ENCODE measurements around the gene PPP1R12C. TPM values are rescaled to one million over a fixed set of nuclear protein-coding genes. Genes with fewer than 3 reads are reported as not detected.

The PPP1R12C gene
- total RNA-seq, 6 experiments from 2014 or later = 35.6 to 48.1 (median 41.7) TPM

- H3K4me3 ChIP-seq = no peak overlapping the region
- WGBS (ENCODE audit: insufficient coverage, low coverage, low lambda C conversion rate, missing lambda C conversion rate) = 94% methylated on average over 3 of the region's 15 CpGs
- H3K36me3 ChIP-seq = peaks cover 6 to 48% (median 26%) of the 10 kb centered on the region in 4 donors
- no peaks in the 10 kb centered on the region for H3K27me3 ChIP-seq
- TF ChIP-seq POLR2A (IDR thresholded peaks at IDR 0.05) (no peak), CTCF (IDR thresholded peaks at IDR 0.05) (no peak)
- no peaks in the 10 kb centered on the region for H3K4me1 ChIP-seq
- no peak overlapping the region for H3K27ac ChIP-seq
- intact Hi-C loops (cut with DNase I) = no loop called here
- ATAC-seq (no peak), DNase-seq (no peak)
- no peaks in the 10 kb centered on the region for H3K9me3 ChIP-seq
Measured at GRCh38 chr19:55048446-55048845, 69.0 kb downstream of the PPP1R12C start.

GRCh38 chr19:55047951-55048350, 69.5 kb downstream of the PPP1R12C start:
- peaks cover 6 to 48% (median 24%) of the 10 kb centered on the region in 4 donors for H3K36me3 ChIP-seq
- DNase-seq (no peak), ATAC-seq (no peak)
- 98% methylated on average over 9 of the region's 12 CpGs for WGBS (ENCODE audit: insufficient coverage, low coverage, low lambda C conversion rate, missing lambda C conversion rate)
- intact Hi-C loops (cut with DNase I) = no loop called here
- no peak overlapping the region for H3K27ac ChIP-seq
- no peak overlapping the region for H3K4me3 ChIP-seq
- H3K9me3 ChIP-seq = no peaks in the 10 kb centered on the region
- no peaks in the 10 kb centered on the region for H3K27me3 ChIP-seq
- H3K4me1 ChIP-seq = no peaks in the 10 kb centered on the region
- TF ChIP-seq CTCF (IDR thresholded peaks at IDR 0.05) (no peak), POLR2A (IDR thresholded peaks at IDR 0.05) (no peak)

GRCh38 chr19:55046975-55047622, 70.3 kb downstream of the PPP1R12C start:
- intact Hi-C loops (cut with DNase I) = no loop called here
- TF ChIP-seq POLR2A (IDR thresholded peaks at IDR 0.05) (no peak), CTCF (IDR thresholded peaks at IDR 0.05) (no peak)
- no peaks in the 10 kb centered on the region for H3K4me1 ChIP-seq
- WGBS (ENCODE audit: insufficient coverage, low coverage, low lambda C conversion rate, missing lambda C conversion rate) = 83% methylated on average over 9 of the region's 17 CpGs
- no peaks in the 10 kb centered on the region for H3K27me3 ChIP-seq
- peaks cover 6 to 48% (median 25%) of the 10 kb centered on the region in 4 donors for H3K36me3 ChIP-seq
- no peak overlapping the region for H3K27ac ChIP-seq
- ATAC-seq (no peak), DNase-seq (no peak)
- no peaks in the 10 kb centered on the region for H3K9me3 ChIP-seq
- no peak overlapping the region for H3K4me3 ChIP-seq

GRCh38 chr19:55044771-55045716, 72.4 kb downstream of the PPP1R12C start:
- no peak for ATAC-seq
- peaks cover 6 to 48% (median 25%) of the 10 kb centered on the region in 4 donors for H3K36me3 ChIP-seq
- TF ChIP-seq POLR2A (IDR thresholded peaks at IDR 0.05) (no peak), CTCF (IDR thresholded peaks at IDR 0.05) (no peak)
- no peaks in the 10 kb centered on the region for H3K27me3 ChIP-seq
- no peak overlapping the region for H3K27ac ChIP-seq
- WGBS (ENCODE audit: insufficient coverage, low coverage, low lambda C conversion rate, missing lambda C conversion rate) = 96% methylated on average over 9 of the region's 30 CpGs
- DNase-seq = no peak
- H3K4me3 ChIP-seq = no peak overlapping the region
- H3K9me3 ChIP-seq = no peaks in the 10 kb centered on the region
- intact Hi-C loops (cut with DNase I) = no loop called here
- no peaks in the 10 kb centered on the region for H3K4me1 ChIP-seq

Measured in right lobe of liver (tissue), 6 donors.